ENCODE results near the gene ZNF614. TPM values are rescaled to one million over a fixed set of nuclear protein-coding genes. Genes with fewer than 3 reads are reported as not detected.

Gene ZNF614
- total RNA-seq, 1 experiment from 2014 or later = 9.9 TPM

GRCh38 chr19:51965583-51965982, 62.6 kb downstream of the ZNF614 start:
- no TSS peak for BruUV-seq (replicated peaks)
- TF ChIP-seq CTCF (conservative IDR thresholded peaks at IDR 0.05) (no peak), EZH2 (IDR thresholded peaks at IDR 0.05; ENCODE audit: low read depth) (no peak)
- DNase-seq = no peak
- H4K20me1 ChIP-seq (ENCODE audit: insufficient read depth) = no peaks in the 10 kb centered on the region
- no peak overlapping the region for H3K27ac ChIP-seq
- no peaks in the 10 kb centered on the region; the same call in 1 of the 2 replicates for H3F3A ChIP-seq (ENCODE audit: insufficient read depth, low read depth)
- H3K79me2 ChIP-seq (ENCODE audit: low read depth) = no peaks in the 10 kb centered on the region
- H3K9me2 ChIP-seq (ENCODE audit: insufficient read depth) = no peaks in the 10 kb centered on the region
- CTCF ChIA-PET = no interaction called here
- intact Hi-C loops (cut with micrococcal nuclease; ENCODE audit: unreplicated experiment) = no loop called here
- H3K4me1 ChIP-seq (replicated peaks; ENCODE audit: insufficient read depth) = no peaks in the 10 kb centered on the region
- H2AFZ ChIP-seq = no peak overlapping the region
- POLR2A ChIA-PET (ENCODE audit: unreplicated experiment) = no interaction called here
- no peak overlapping the region for H3K4me3 ChIP-seq
- peaks cover 59% of the 10 kb centered on the region for H3K9me3 ChIP-seq (ENCODE audit: insufficient read depth, low read depth)
- H3K36me3 ChIP-seq (ENCODE audit: low read depth) = peaks cover 55% of the 10 kb centered on the region
- H3K4me2 ChIP-seq = no peak overlapping the region
- no peaks in the 10 kb centered on the region for H3K27me3 ChIP-seq (ENCODE audit: insufficient read depth, low read depth)

Other genes with a start within 250 kb of the ZNF614 start
- gene FPR3, start 233.2 kb downstream of the ZNF614 start, total RNA-seq (2021) = not detected in 2 replicates
- 5.3 and 5.4 TPM in 2 replicates for gene ZNF577, start 140.4 kb downstream of the ZNF614 start, total RNA-seq (2021)
- 8.8 and 9.6 TPM in 2 replicates for gene ZNF649, start 123.4 kb downstream of the ZNF614 start, total RNA-seq (2021)
- 4.8 and 5.6 TPM in 2 replicates for gene ZNF613, start 100.9 kb downstream of the ZNF614 start, total RNA-seq (2021)
- 12.0 and 12.4 TPM in 2 replicates for gene ZNF350, start 41.5 kb downstream of the ZNF614 start, total RNA-seq (2021)
- gene ZNF615, start 20.2 kb downstream of the ZNF614 start, total RNA-seq (2021) = 5.3 and 8.5 TPM in 2 replicates
- gene ZNF432, start 20.5 kb upstream of the ZNF614 start, total RNA-seq (2021) = 8.1 and 9.9 TPM in 2 replicates
- gene ZNF841, start 67.4 kb upstream of the ZNF614 start, total RNA-seq (2021) = 20.4 and 24.9 TPM in 2 replicates
- gene ZNF616, start 111.6 kb upstream of the ZNF614 start, total RNA-seq (2021) = 9.9 and 12.6 TPM in 2 replicates
- gene ZNF836, start 143.2 kb upstream of the ZNF614 start, total RNA-seq (2021) = 12.2 and 14.3 TPM in 2 replicates
- 316 and 324 TPM in 2 replicates for gene PPP2R1A, start 161.7 kb upstream of the ZNF614 start, total RNA-seq (2021)
- gene ZNF766, start 241.2 kb upstream of the ZNF614 start, total RNA-seq (2021) = 18.3 and 18.8 TPM in 2 replicates

Measured in PC-9 (cell line).